NCI-H2196 (cell line): Measurements from ENCODE around the gene ENPP6.
A peak's percentile ranks its signal among the peaks of the same experiment; 100 is the strongest.

Experiments used
- DNase-seq: peaks from one replicate; lab custom pipeline; 2025; ENCODE audit not compliant: unreplicated experiment; lab: John Stamatoyannopoulos, UW

ENPP6 gene

GRCh38 chr4:184192933-184193332 is 24.7 kb downstream of the ENPP6 start:
- DNase-seq, result no peak

GRCh38 chr4:184191267-184191666 is 26.4 kb downstream of the ENPP6 start:
- DNase-seq, result no peak

- no peak for DNase-seq
These were observed 27.0 kb downstream of the ENPP6 start for GRCh38 chr4:184190711-184191110.

- DNase-seq, result no peak
These were observed 27.7 kb downstream of the ENPP6 start for GRCh38 chr4:184189966-184190365.

- DNase-seq, result no peak
These were observed 29.0 kb downstream of the ENPP6 start for GRCh38 chr4:184188443-184189400.

GRCh38 chr4:184177271-184177670 is 40.4 kb downstream of the ENPP6 start:
- DNase-seq, result no peak

GRCh38 chr4:184174571-184175488 is 42.8 kb downstream of the ENPP6 start:
- DNase-seq, result no peak

- peak; percentile 13 for DNase-seq
These were observed 46.7 kb downstream of the ENPP6 start for GRCh38 chr4:184171011-184171410.

GRCh38 chr4:184169225-184169867 is 48.3 kb downstream of the ENPP6 start:
- DNase-seq, result no peak

- DNase-seq, result peak; percentile 52
These were observed 49.2 kb downstream of the ENPP6 start for GRCh38 chr4:184168406-184169019.

GRCh38 chr4:184167576-184167975 is 50.1 kb downstream of the ENPP6 start:
- DNase-seq, result no peak

- no peak for DNase-seq
These were observed 50.9 kb downstream of the ENPP6 start for GRCh38 chr4:184166736-184167135.

GRCh38 chr4:184165291-184165690 is 52.4 kb downstream of the ENPP6 start:
- DNase-seq, result no peak

- DNase-seq, result peak; percentile 2
These were observed 53.9 kb downstream of the ENPP6 start for GRCh38 chr4:184163813-184164212.

- no peak for DNase-seq
These were observed 55.1 kb downstream of the ENPP6 start for GRCh38 chr4:184162596-184162995.

- no peak for DNase-seq
These were observed 60.4 kb downstream of the ENPP6 start for GRCh38 chr4:184157322-184157721.

- DNase-seq, result no peak
These were observed 61.3 kb downstream of the ENPP6 start for GRCh38 chr4:184156163-184156920.

- DNase-seq, result no peak
These were observed 63.5 kb downstream of the ENPP6 start for GRCh38 chr4:184154199-184154598.

GRCh38 chr4:184153781-184154180 is 63.9 kb downstream of the ENPP6 start:
- DNase-seq, result no peak

- no peak for DNase-seq
These were observed 65.6 kb downstream of the ENPP6 start for GRCh38 chr4:184151988-184152485.
